Cerebellar nuclear complex (tissue), 1 donor: Measurements from ENCODE around the gene DAGLA.
"Not testable (repeated sequence)": the region's sequence is repeated elsewhere in the genome, so short reads cannot be mapped to it uniquely, and the experiment has no call there.

Source experiments
- DNase-seq, 2 experiments: peaks; one replicate each; lab custom pipeline; 2025; lab: John Stamatoyannopoulos, UW

Gene DAGLA

DNA sequence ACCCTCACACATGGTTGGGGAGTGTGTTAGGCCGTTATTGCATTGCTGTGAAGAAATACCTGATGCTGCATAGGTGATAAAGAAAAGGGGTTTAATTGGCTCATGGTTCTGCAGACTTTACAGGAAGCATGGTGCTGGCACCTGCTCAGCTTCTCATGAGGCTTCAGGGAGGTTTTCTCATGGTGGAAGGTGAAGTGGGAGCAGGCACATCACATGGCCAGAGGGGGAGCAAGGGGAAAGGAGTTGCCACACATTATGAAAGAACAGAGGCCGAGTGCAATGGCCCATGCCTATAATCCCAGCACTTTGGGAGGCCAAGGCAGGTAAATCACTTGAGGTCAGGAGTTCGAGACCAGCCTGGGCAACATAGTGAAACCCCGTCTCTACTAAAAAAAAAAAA, 19.2 kb upstream of the DAGLA start:
- DNase-seq = not testable (repeated sequence)

DNA sequence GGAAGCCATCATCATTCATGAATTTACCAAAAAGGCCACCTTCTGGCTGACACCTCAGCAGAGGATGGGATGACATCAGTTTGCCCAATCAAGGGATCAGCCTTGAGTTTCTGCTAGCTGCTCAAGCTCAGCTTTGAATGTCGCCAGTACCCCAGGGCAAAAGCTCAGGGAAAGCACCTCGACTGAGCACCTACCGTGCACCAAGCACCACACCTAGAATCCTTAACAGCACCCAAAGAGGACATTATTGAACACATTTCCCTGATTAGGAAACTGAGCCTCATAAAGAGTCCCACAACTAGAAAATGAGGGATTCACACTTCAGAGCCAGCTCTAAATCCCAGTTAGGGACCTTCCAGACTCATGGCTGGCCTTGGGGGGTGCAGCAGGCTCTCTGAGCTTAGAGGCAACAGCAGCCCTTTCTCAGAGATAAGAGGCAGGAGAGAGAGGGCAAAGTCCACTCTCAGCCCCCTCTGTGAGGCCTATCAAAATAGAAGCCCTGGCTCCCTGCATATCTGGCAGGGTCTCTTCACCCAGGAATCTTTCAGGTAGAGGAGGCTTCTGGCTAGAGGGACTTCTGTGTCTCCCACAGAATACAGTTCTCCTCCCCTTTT, 13.4 kb upstream of the DAGLA start:
- no peak for DNase-seq

DNA sequence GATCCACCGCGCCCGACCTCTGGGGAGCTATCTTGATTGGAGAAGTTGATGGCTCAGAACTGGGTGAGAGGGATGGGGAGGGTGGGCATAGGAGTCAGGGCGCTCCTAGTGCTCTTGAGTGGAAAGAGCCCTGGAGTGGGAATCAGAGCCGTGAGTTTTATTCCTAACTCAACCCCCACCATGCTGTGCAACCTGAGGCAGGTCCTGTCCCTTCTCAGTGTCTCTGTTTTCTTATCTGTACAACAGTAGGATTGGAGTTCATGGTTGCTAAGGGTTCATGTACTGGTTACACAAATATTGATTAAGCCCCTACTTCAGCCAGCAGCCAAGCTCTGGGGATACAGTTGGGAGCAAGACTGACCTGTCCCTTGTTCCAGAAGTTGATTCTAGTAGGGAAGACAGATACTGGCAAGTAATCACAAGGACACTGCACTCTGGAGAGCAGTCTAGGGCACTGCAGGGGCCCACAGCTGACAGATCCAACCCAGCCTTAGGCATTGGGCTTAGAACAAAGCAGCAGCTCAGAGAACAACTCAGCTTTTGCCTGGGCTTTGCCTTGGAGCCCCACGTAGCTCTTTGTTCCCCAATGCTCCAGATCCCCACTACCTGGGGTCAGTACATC, 12.4 kb upstream of the DAGLA start:
- DNase-seq = no peak

DNA sequence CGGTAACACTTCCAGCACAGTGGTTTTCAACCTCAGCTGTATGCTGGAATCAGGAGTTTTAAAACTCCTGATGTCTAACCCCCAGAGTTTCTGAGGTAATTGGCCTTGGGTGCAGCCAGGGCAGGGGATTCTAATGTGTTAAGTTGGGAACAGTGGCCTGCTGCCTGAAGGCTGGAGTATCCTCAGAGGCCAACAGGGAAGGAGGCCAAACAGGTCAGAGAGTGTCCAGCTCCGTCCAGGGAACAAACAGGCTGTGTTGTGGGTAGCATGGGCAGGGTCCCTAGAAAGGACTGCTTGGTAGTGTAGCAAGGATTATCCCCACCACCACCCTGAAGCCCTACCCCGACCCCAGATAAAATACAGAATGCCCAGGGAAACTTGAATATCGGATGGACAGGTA, 10.8 kb upstream of the DAGLA start:
- DNase-seq = no peak

DNA sequence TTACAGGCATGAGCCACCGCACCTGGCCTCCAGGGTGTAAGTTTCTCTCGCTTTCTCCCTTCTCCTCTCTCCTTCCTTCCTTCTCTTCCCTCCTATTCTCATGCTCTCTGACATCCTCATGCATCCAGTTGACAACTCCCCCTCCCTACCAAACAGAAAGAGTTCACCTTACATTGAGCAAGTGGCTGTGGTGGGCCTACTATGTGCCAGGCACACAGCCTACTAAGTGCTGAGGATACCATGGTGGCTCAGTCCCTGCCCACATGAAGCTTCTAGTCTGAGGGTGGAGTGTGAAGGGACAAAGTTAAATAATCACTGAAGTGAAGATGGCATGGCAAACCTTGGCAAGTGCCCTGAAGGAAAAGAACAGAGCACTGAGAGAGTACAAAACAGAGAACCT, 9.6 kb upstream of the DAGLA start:
- no peak for DNase-seq

DNA sequence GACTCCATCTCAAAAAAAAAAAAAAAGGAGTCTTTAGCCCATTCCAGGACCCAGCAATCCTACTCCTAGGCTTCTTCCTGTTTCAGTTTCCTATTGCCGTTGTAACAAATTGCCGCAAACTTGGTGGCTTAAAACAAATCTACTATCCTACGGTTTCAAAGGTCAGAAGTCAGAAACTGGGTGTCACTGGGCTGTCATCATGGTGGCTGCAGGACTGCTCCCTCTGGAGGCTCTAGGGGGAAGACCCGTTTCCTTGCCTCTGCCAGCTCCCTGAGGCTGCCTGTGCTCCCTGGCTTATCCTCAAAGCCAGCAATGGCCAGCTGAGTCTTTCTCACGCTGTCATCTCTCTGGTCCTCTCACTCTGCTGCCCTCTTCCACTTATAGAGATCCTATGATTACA, 8.7 kb upstream of the DAGLA start:
- no peak for DNase-seq

DNA sequence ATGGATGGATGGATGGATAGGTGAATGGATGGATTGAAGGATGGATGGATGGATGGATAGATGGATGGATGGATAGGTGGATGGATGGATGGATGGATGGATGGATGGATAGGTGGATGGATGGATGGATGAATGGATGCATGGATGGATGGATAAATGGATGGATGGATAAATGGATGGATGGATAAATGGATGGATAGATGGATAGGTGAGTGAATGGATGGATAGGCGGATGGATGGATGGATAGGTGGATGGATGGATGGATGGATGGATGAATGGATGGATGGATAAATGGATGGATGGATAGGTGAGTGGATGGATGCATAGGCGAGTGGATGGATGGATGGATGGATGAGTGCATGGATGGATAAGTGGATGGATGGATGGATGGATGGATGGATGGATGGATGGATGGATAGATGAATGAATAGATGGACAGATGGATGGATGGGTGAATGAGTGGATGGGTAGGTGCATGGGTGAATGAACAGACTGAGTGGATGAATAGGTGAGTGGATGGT, 6.2 kb upstream of the DAGLA start:
- DNase-seq = not testable (repeated sequence)

DNA sequence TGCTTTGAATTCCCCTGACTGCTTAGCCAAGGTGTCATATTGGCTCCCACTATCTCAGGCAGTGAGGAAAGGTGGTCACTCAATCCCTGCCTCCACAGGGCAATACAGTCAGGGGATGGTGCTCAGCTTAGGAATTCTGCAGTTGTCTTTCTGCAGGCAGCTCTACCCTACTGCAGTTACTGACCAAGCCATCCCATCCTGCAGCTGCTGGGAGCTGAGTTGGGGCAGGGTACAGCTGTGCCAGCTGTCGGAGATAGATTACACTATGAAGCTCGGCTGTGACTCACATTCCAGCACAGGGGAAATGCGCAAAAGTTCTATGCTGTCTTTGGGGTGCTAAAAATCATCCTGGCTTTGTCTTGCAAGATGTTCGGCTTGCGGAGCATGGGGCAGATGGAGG, 4.4 kb upstream of the DAGLA start:
- no peak for DNase-seq

DNA sequence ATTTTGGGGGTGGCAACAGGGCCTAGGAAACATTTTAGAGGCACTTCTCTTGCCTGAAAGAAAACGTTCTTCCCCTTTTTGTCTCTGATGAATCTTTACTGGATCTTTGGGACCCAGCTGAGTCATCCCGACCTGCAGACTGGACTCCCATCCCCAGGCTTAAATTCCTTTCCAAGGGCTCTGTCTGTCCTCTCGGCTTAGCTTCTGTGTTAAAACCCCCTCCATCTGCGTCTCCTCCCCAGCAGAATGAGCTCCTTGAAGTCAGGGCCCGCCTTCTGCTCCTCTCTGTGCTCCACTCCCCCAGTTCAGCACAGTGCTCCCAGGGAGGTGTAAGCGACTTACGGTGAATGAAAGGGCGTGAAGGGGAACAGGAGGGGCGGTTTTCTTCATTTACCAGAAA, 895 bp upstream of the DAGLA start:
- no peak for DNase-seq

DNA sequence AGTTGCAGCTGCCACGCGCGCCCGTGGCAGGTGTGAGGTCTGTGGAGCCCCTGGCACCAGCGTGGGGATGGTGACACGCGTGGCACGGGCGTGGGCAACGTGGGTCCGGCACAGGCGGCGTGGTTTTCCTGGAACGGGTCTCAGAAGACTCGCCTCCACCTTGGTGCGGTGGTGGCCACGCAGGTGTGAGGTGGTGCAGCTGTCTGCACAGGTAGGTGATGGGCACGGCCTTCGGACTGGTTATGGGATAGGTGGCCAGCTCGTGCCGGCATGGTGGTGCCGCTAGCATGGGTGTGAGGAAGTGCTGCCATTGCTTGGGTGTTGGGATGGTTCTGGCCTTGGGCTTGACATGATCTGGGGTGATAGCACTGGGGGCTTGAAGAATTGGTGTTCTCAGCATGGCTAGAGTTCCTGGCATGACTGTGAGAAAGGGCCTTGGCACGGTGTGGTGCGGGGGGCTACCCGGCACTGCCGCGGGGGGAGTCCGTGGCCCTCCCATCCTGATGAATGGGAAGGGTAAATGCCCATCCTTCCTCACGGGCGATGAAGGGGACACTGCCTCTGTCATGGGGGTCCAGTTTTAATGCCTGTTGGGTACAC, 531 bp downstream of the DAGLA start:
- DNase-seq = no peak

DNA sequence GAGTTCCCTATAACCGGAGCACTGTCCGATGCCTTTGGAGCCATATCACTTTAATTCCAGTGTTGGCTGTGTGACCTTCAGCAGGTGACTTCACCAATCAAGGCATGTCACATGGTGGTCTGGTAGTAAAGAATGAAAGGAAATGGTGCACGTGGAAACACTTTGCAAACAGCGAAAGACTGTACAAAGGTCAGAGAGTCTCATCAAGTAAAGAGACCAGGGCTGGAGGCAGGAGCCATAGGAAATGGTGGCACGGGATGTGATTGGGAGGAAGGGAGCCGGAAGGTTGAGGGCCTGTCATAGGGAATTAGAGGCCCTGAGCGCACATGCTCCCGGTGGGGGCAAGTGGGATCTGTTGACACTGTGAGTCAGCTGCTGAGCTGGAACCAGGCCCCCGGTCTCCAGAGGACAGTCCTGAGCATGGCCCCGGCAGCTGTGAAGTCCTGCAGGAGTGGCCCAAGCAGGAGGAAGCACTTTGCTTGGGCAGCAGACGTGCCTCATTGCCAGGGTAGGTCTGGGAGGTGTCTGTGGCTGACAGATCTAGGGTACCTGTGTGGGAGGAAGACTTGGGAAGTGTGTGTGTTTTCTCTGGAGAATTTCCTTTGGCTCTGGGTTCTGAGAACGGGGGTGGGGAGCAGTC, 2.0 kb downstream of the DAGLA start:
- no peak for DNase-seq

DNA sequence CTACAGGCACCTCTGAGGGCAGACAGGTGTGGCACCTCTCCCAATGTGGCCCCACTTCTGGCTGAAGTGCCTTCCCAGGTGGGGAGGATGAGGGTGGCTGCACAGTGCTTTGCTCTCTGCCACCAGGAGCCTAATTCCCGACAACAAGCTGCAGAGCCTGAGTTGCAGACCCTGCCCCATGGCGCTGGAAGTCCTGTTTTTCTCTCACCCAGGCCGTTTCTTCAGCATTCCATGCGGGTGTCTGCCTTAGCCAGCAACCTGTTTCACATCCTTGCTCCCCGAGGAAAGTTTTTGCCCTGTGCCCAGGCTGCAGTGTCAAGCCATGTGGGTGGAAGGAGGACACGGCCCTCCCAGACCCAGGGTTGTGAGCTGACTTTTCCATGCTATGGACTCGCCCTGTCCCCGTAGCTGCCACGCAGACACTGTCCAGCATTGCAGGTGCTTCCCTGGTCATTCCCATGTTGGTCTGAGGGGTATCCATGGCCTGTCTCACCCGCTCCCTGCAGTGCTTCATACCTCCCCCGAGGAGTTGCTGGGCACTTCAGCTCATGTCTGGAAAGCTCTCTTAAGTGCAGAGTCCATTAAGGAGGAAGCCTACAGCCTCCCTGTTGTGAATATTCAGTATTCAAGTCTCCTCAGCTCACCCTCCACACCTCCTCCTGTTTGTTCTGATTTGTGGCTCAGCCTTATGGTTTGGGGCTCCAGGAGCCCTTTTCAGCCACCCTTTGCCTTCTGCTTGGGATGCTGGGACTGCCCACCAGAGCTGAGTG, 2.9 kb downstream of the DAGLA start:
- DNase-seq = no peak

DNA sequence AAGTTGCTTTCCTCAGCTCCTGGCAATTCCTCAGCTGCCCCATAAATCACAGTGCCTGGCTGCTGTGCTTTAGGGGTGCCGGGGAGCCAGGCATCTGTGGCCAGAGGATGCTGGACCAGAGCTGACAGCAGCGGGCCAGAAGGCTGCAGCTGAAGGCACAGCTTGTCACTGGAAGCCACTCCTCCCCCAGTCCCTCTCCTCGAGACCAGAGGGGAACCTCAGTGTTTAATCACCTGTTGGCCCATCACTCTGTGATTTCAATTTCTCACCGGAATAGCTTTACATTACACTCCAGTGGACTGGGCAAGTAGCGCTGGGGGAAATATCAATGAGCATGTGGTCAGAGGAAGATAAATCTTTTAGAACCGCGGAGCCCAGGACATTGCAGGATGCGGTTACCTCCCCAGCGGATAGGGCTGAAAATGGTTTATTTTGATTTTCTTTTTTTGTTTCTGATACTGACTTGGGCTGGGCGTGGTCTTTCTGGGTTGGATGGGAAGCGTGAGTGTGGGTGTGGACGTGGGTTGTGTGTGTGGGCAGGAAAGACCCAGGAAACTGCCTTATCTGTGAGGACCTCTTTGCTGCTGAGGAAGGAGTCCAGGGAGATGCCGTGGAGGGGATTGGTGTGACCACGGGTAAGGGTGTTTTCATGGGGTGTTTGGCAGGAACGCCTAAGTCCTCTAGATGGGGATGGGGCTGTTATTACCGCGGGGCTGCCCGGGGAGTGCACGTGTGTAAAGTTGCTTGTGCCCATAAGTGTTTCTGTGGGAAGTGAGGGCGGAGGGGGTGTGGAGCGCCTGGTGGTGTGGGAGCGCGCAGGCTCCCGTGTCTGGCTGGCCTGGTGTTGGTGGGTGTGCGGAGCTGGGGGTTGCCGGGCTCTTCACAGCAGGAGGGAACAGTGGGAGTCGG, 4.0 kb downstream of the DAGLA start:
- no peak for DNase-seq

DNA sequence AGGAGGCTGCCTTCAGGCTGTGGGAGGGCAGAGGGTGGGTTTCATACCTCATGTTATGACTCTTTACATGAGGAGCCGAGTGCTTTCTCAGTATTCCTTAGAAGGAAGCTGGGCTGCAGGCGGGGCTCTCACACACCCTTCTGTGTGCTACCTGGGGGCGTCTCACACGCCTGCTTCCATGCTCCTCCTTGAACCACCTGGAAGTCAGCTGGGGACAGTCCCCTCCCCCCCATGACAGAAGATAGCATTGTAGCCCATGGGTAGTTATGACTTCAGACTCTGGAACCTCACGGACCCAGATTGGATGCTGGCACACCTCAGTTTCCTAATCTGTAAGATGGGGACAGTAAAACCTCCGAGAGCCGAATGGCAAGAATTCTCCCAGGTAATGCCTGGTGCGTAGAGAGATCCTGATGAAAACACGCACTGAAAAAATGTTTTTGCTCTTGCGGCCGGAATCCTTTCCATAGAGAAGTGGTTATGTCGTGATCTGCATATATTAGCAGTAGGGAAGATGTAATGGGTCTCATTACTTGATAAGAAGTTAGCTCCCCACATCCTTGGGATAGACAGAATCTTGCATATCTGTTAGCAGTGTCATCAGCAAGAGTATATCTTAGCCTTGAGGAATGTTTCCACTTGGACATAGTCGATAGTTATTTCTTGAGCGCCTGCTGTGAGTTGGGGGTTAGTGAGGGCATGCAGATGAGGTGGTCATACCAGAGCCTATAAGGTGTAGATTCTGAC, 4.9 kb downstream of the DAGLA start:
- no peak for DNase-seq

DNA sequence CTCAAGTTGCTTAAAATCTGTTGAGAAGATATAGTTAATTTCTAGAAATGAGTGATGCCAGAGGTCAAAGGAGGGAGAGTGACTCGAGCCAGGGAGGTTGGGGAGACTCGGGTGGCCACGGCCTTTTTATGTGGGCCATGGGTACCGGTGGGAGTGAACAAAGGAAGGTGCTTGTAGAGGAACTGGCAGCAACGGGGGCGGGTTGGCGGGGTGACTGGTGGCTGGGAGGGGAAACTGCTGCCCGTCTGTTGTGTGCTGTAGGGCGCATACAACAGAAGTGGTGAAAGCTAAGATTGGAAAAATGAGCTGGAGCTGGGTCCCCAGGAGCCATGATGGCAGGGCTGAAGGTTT, 5.4 kb downstream of the DAGLA start:
- DNase-seq = no peak

DNA sequence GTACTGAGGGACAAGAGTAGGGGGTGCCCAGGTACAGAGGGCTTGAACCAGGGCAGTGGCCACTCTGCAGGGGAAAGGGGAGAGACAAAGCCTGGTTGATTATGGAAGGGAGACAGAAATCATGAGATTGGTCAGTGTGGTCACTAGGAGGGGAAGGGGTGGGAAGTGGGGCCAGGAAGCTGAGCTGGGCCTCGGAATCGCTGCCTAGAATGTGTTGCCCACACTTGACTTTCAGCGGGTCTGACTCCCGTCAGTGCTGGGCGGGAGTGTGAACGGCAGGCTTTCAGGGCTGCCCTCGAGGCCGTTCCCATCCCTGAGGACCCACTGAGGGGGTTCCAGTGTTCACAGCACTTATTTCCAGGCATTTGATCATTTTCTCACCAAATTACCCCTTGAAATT, 5.9 kb downstream of the DAGLA start:
- DNase-seq = no peak

DNA sequence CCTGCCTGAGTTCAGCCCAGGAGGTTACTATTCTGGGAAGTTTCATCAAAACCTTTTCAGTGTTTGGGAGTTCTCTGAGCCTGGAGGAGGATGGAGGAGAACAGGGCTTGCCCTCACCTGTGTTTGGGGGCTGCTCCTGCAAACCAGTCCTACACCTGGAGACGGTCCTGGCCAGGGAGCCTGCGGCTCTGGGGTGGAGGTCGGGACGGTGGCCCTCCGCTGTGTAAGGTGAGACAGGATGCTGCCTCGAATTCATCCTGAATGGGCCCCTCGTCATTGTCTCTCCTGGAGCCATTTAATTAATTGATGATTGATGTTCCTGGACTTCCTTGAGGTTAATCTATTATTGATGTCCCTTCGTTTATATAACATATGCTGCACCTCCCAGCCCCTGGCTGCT, 6.3 kb downstream of the DAGLA start:
- no peak for DNase-seq

DNA sequence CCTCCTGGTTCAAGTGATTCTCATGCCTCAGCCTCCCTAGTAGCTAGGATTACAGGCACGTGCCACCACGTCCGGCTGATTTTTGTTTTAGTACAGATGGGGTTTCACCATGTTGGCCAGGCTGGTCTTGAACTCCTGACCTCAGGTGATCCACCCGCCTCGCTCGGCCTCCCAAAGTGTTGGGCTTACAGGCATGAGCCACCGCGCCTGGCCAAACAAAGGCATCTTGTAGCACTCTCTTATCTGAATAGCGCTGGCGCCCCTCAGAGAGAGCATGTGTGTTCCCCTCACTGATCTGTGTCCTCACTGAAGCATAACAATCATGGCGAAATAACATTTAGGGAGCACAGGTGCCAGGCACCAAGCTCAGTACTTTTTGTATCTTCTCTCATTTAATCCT, 7.2 kb downstream of the DAGLA start:
- DNase-seq = no peak

DNA sequence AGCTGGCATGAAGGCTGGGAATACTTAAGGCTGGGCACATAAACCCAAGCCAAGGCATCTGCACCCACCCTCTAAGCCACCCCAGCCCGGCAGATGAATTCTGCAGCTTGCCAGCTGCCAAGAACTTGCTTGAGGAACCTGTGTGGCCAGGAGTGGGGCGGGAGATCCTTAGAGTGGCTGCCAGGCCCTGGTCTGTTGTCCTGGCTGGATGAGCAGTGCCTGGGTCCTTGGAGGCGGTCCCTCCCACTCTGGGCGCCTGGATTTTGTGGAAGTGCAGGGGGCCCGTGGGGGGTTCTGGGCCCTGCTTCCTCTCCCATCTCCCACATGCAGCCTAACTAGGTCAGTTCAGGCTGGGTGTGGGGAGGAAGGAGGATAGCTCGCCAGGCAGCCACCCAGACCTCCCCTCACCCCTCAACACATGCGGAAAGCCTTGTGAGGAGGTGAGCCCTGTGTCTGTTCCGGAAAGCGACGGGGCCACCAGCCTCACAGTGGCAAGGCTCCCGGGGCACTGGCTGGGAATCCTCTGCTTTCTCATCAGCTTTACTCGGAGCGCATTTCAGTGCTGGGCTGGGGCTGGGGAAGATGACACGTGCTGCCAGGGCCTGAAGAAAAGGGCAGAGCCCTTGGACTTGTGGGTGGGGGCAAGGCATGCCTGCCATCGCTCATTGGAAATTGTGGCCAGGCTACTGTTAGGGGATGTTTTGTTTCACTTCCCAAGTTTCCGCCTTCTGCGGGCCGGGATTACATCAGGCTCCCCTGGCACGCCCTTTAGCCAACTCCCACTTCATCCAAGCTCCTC, 8.4 kb downstream of the DAGLA start:
- no peak for DNase-seq

DNA sequence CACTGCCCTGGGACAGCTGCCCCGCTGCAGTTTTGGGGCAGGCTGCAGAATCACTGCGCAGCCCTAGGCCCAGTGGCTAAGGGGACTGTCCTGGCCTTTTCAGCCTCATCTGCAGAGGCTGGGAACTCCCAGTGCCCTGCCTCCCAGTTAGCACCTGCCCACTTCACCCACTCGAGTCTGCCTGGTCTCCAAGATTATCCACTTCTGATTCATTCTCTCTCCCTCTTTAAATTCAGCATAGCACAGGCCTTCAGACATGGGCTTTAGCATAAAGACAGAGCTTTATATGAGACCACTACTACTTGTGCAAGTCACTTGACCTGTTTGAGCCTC, 8.9 kb downstream of the DAGLA start:
- DNase-seq = no peak
